ENCODE measurements around the gene FLYWCH2.

DNA sequence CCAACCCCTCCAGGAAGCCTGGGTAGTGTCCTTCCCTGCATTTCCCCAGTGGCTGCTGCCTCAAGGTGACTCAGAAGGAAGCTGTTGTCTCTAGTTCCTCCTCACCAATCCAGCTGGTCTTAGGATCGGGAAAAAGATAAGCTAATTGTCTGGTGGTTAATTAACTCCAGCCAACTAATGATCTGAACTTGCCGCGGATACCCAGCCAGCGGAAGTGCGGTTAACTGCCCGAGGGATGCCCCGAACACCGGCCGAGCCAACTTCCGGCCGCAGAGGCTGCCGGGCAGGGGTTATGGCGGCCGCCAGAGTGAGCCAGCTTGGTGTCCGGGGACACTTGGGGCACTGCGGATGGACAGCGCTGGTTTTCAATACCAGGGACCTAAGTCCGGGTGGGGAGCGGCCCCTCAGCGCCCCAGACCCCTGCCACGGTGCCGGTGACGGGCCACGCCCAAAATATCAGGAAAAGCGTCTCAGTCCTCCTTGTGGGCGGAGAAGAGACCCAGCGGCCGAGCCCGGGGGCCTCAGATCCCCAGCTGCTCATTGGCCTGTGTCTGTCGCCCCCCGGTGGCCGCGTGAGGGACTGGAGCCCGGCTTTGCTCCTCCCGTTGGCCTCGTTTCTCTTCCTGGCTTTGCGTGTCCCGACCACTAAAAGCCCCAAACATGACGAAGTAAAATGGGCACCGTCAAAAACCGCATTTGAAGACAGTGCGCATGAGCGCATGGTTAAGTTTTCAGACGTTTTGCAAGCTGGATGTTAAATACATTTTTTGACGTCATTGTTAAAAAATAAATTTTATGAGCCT lies 14.8 kb upstream of the FLYWCH2 start:
- TF ChIP-seq ZNF384 (IDR thresholded peaks at IDR 0.05) = no peak
- no peak for TF ChIP-seq FOXM1 (IDR thresholded peaks at IDR 0.05; ENCODE audit: borderline replicate concordance)
- no peak for TF ChIP-seq FOXA1 (IDR thresholded peaks at IDR 0.05)
- no peak for TF ChIP-seq BHLHE40 (IDR thresholded peaks at IDR 0.05; ENCODE audit: borderline replicate concordance)
- no peak for TF ChIP-seq SP1 (IDR thresholded peaks at IDR 0.05)
- TF ChIP-seq L3MBTL2 (conservative IDR thresholded peaks at IDR 0.05) = peak; percentile 71
- no peak for TF ChIP-seq SUZ12 (IDR thresholded peaks at IDR 0.05)
- no peak for TF ChIP-seq TARDBP (IDR thresholded peaks at IDR 0.05)
- TF ChIP-seq CTBP1 (IDR thresholded peaks at IDR 0.05; ENCODE audit: borderline replicate concordance) = no peak

All from HEK293T (cell line).